ENCODE measurements around the gene NABP1.

NABP1 gene

DNA sequence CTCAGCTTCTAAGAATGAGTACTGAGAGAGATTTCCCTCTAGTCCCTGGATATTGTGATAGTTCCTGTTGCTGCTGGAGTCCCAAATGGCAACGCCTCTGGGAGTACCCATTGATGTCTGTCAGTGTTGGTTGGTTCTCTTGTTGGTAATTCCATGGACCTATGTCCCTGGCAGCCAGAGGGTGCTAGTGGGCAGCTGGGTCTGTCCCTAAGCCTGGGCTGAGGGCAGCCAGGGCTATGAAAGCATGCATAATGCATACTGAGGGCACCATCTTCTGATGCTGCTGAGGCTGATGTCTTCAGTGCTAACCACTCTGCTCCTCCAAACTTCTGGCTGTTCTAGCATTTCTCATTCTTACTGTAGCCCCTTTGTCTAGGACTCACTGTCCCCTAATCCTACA lies 35.9 kb downstream of the NABP1 start:
- DNase-seq = no peak

DNA sequence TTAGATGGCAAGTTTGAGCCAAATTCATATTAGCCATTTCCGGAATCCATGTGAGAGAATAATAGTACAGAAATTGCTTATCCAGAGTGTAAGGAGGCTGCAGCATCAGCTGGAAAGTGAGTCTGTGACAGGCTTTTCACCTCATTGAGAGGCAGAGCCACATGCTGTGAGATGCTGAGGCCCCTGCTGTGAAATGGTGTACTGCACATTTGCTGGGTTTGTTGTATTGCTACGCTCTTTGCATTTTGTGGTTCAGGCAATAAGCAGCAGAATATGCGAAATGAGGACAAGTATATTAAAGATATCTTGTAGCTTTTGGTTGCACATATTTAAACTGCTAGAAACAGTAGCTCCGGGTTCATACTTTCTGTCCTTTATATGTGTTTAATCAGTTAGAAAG lies 37.0 kb downstream of the NABP1 start:
- DNase-seq = no peak

DNA sequence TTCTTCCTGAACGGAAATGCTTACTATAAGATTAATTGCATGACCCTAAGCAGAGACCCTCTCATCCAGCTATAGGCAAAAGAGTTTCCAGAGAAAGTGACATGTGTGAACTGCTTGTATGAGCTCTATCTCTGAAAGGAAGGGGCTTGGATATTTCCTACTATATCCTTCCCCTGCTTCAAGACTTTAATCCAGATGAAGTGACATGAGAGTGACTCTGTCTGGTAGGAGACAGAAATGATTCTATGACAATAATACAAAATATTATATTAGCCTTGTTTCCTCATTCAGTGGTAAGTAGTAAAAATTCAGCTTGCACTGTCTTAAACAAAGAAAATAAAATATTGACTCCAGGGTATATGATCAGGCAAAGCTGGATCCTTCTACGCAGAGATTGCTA lies 37.5 kb downstream of the NABP1 start:
- DNase-seq = no peak

DNA sequence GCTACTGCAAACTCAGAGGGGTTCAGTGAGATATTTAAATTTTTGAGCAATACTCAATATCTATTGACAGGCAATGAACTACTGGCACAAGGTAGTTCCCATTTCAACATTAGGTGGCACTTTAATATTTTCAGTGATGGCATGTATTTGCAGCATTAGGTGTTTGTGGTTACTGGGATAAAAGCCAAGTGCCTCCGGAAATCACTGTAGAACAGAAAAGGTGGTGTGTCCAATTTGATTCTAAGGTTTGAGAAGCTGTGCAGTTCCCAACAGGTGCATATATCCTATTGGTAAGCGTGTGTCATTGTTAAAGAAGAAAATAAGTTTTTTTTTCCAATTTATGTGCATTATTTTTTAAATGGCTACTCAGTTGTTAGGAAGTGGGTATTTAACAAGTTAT lies 41.3 kb downstream of the NABP1 start:
- no peak for DNase-seq

DNA sequence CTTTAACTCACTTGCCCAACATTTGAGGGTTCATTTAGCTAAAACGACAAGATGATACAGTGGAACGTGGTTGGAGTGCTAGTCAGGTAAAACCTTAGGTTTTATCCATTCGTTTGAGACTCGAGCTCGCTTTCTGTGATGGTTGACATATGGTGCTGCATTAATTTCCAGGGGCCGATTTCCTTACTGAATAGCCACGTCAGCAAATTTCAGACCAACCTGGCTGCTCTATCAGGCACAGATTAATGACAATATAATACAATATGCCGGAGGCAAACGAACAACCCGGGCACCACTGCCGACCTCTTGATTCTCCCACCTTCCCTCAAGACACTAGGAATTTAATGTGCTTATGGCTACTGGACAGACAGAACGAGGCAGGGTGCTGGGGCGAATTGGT lies 42.0 kb downstream of the NABP1 start:
- DNase-seq = no peak

DNA sequence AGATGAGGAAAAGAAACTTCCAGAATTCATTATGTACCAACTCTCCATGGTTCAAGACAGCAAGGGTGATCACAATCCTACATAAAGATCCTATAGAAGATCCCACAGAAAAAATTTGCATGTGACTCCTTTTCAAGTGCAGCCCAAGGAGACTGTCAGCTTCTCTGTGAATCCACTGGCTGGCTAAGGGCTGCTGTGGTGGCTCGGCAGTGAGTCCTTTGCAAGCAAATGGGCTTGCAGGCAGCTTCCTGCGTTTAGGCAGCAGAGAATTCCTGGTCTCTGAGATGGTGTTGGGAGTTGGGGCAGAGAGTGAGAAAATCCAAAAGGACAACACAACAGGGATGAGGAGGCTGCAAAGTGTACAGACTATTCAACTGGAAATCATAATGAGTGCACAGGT lies 43.4 kb downstream of the NABP1 start:
- no peak for DNase-seq

DNA sequence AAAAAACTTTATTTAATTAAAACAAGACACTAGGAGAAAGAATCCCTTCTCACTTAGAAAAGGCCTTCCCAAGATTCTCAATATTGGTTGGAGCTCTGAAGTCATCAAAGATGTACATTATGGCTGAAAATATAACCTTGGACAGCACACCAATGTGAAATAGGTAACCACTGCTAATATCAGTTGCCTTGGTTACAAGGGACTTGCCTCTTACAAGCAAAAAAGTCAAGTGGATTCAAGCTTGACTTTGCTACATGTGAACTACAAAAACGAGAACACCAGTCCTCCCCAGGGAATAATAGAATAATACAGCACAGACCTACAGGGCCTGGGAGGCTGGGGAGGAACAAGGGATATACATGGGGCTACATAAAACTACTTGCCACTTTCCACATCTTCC lies 46.1 kb downstream of the NABP1 start:
- DNase-seq = no peak

DNA sequence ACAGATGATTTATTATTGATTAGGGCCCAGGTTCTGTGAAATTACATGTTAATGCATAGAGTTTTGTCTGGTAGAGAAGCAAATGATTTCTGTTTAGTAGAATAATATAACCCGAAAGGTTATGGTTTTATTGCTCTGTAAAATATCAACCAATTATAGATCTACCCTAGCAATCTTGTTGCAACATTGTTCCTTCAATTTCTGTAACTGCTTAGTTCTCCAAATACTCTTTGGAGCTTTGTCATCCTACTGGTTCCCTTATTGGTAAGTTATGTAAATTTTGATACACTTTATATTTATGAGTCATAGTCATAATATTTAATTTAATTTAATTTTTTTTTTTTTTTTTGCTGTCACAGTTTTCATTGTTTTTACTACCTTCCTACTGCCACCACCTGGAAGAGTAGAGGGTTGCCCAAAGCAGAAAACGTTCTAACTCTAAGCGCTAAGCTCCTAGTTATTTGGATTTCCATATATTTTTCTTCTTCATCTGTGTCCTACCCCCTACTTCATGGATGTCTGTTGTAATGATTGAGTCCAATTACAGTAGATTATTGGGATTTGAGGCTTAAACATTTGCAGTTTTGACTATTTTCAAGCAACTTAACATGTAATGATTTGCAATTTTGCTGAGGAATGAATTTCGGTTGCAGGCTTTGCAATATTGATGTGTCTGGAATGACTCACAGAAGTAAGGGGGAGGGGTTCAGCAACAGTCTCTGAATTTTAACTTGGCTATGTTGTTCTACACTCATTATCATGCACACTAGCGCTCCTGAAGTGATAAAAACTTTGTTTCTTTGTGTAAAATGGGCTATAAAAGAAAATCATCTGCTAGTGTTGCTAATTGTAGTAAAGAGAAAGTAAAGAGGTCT lies 51.1 kb downstream of the NABP1 start:
- no peak for DNase-seq

DNA sequence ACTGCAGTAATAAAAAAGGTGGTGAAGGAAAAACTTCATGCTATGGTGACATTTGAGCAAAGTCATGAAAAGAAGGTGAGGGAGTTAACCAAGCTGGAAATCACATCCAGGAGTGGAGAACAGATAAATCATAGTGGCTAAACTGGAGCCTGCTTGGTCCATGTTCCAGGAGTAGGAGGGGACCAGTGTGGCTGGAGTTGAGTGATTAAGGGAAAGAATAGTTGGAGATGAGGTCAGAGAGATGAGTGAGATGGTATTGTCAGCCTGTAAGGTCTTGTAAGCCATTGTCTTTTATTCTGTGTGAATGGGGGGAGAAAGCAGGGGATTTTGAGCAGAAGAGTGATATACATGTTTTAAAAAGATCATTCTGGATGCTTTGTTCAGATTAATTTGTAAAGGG lies 52.3 kb downstream of the NABP1 start:
- no peak for DNase-seq
